GM12878 (cell line): ENCODE data around the gene ACTG1. TPM values are rescaled to one million over a fixed set of nuclear protein-coding genes. Genes with fewer than 3 reads are reported as not detected.

Experiments used
- ATAC-seq: fragments of 200-7000 bp; cut with Tn5 transposase; 3 replicates; pipeline ENCODE4 v1.9.1; 2020; ENCODE audit warnings: mild to moderate bottlenecking, moderate library complexity
- BruUV-seq: library from RNA; stranded (reverse); fragments of 400-500 nt; replicated peaks from 2 replicates; lab custom pipeline; 2021; lab: Mats Ljungman, UMichigan
- CTCF ChIA-PET: fragments of 300-600 bp; sonication (Branson Sonifier 250); formaldehyde crosslinking; extraction: SDS; loops from one replicate; lab custom pipeline; 2021; ENCODE audit warnings: inconsistent platforms; lab: Yijun Ruan, JAX
- POLR2A ChIA-PET: fragments of 350-600 bp; formaldehyde crosslinking; extraction: SDS; loops from one replicate; lab custom pipeline; 2021; ENCODE audit warnings: inconsistent platforms; lab: Charles Lee
- RAD21 ChIA-PET: fragments of 300-600 bp; sonication (Branson Sonifier 250); formaldehyde crosslinking; loops from one replicate; lab custom pipeline; 2023; ENCODE audit warnings: antibody characterized with exemption; ENCODE audit not compliant: unreplicated experiment; lab: Charles Lee
- SMC1A ChIA-PET: fragments of 300-600 bp; sonication (Branson Sonifier 250); formaldehyde crosslinking; loops from one replicate; lab custom pipeline; 2023; ENCODE audit not compliant: unreplicated experiment, uncharacterized antibody; lab: Charles Lee
- DNase-seq: peaks from one replicate; pipeline ENCODE4 v3.0.0-alpha.2; 2011; ENCODE audit warnings: low read depth, low spot score
- FAIRE-seq: peaks from 3 replicates; lab custom pipeline; 2011; peaks lifted over from hg19 to GRCh38; lab: Jason Lieb, UNC
- H2AFZ ChIP-seq: 2 replicates; pipeline ENCODE4 v1.6.0; 2011; ENCODE audit warnings: low read depth, low read length, control low read depth; ENCODE audit not compliant: control insufficient read depth
- H3K27ac ChIP-seq: 2 replicates; pipeline ENCODE4 v1.5.1; 2011; ENCODE audit warnings: control low read depth; ENCODE audit not compliant: control insufficient read depth, insufficient read depth
- H3K27me3 ChIP-seq, 2 experiments: replicated peaks in 1 of 2; 2 replicates each; pipeline versions ENCODE4 v1.6.0 to v1.6.1; 2011; ENCODE audit warnings: low read length in 1 of 2; ENCODE audit not compliant: control insufficient read depth in 2 of 2, insufficient read depth in 2 of 2
- H3K36me3 ChIP-seq, 2 experiments: 2 replicates each; pipeline ENCODE4 v1.5.1; 2011; ENCODE audit warnings: low read length in 1 of 2; ENCODE audit not compliant: control insufficient read depth in 2 of 2, insufficient read depth in 2 of 2
- H3K4me1 ChIP-seq: 2 replicates; pipeline ENCODE4 v1.6.1; 2011; ENCODE audit warnings: mild to moderate bottlenecking, low read length, moderate library complexity, mixed read lengths; ENCODE audit not compliant: control insufficient read depth, insufficient read depth
- H3K4me2 ChIP-seq: 2 replicates; pipeline ENCODE4 v1.6.0; 2011; ENCODE audit warnings: control low read depth; ENCODE audit not compliant: control insufficient read depth, insufficient read depth
- H3K4me3 ChIP-seq: fragments of 200-600 bp; sonication (generic); 2 replicates; pipeline ENCODE4 v1.5.1; 2016
- H3K79me2 ChIP-seq: 2 replicates; pipeline ENCODE4 v1.6.0; 2011; ENCODE audit warnings: low read length; ENCODE audit not compliant: control insufficient read depth, insufficient read depth
- H3K9ac ChIP-seq: 2 replicates; pipeline ENCODE4 v1.8.0; 2011; ENCODE audit warnings: low read length, control low read depth, mixed read lengths; ENCODE audit not compliant: control insufficient read depth, insufficient read depth
- H3K9me3 ChIP-seq: replicated peaks from 3 replicates; pipeline ENCODE4 v1.5.1; 2011; ENCODE audit warnings: mild to moderate bottlenecking, low read length; ENCODE audit not compliant: control insufficient read depth, insufficient read depth
- H4K20me1 ChIP-seq: 2 replicates; pipeline ENCODE4 v1.6.0; 2011; ENCODE audit not compliant: control insufficient read depth, insufficient read depth
- ATF3 ChIP-seq: IDR thresholded peaks from 2 replicates; pipeline ENCODE4 v1.6.1; 2011; ENCODE audit warnings: low read depth, mild to moderate bottlenecking, low read length, moderate library complexity, borderline replicate concordance; ENCODE audit errors: extremely low read depth
- BCL11A ChIP-seq: IDR thresholded peaks from 2 replicates; pipeline ENCODE4 v1.6.1; 2011; ENCODE audit warnings: low read depth, low read length
- BMI1 ChIP-seq: fragments of 450-650 bp; IDR thresholded peaks from 2 replicates; pipeline ENCODE4 v1.6.1; 2016; ENCODE audit warnings: mild to moderate bottlenecking, moderate library complexity, borderline replicate concordance
- BRCA1 ChIP-seq: IDR thresholded peaks from 2 replicates; pipeline ENCODE4 v1.6.1; 2011; ENCODE audit warnings: low read depth, low read length, improper control_type of control experiment
- CHD2 ChIP-seq: IDR thresholded peaks from 2 replicates; pipeline ENCODE4 v1.6.1; 2011; ENCODE audit warnings: low read depth, low read length, improper control_type of control experiment, borderline replicate concordance
- EP300 ChIP-seq, 2 experiments: fragments of 150-350 bp in 1 of 2; IDR thresholded peaks; 2 replicates each; pipeline ENCODE4 v1.6.1; 2011 to 2012; ENCODE audit warnings: low read depth in 2 of 2, low read length in 2 of 2, borderline replicate concordance in 1 of 2, improper control_type of control experiment in 1 of 2, inconsistent platforms in 1 of 2; ENCODE audit not compliant: control insufficient read depth in 1 of 2
- ESRRA ChIP-seq: IDR thresholded peaks from 2 replicates; pipeline ENCODE4 v1.6.1; 2012; ENCODE audit warnings: mild to moderate bottlenecking, low read length, improper control_type of control experiment
- IKZF2 ChIP-seq, 2 experiments: fragments of 450-650 bp; IDR thresholded peaks; 2 replicates each; pipeline ENCODE4 v1.6.1; 2017; ENCODE audit warnings: mild to moderate bottlenecking in 2 of 2, moderate library complexity in 2 of 2
- MEF2A ChIP-seq: IDR thresholded peaks from 2 replicates; pipeline ENCODE4 v1.6.1; 2011; ENCODE audit warnings: low read depth, mild to moderate bottlenecking, low read length, moderate library complexity; ENCODE audit not compliant: insufficient read depth
- MEF2B ChIP-seq: fragments of 450-650 bp; IDR thresholded peaks from 2 replicates; pipeline ENCODE4 v1.6.1; 2018; ENCODE audit warnings: mild to moderate bottlenecking, moderate library complexity; ENCODE audit not compliant: partially characterized antibody, poor library complexity, severe bottlenecking
- NBN ChIP-seq: fragments of 450-650 bp; IDR thresholded peaks from 2 replicates; pipeline ENCODE4 v1.6.1; 2016
- NFYA ChIP-seq: IDR thresholded peaks from 2 replicates; pipeline ENCODE4 v1.6.1; 2011; ENCODE audit warnings: low read depth, mild to moderate bottlenecking, low read length, improper control_type of control experiment, borderline replicate concordance
- RAD51 ChIP-seq: fragments of 450-650 bp; IDR thresholded peaks from 2 replicates; pipeline ENCODE4 v1.6.1; 2016; ENCODE audit warnings: moderate library complexity, mild to moderate bottlenecking, inconsistent platforms
- RFX5 ChIP-seq: IDR thresholded peaks from 2 replicates; pipeline ENCODE4 v1.6.1; 2011; ENCODE audit warnings: low read depth, low read length, improper control_type of control experiment
- SP1 ChIP-seq: IDR thresholded peaks from one replicate; pipeline ENCODE4 v1.6.1; 2011; ENCODE audit warnings: low read depth, low read length
- SREBF1 ChIP-seq: IDR thresholded peaks from 2 replicates; pipeline ENCODE4 v1.6.1; 2012; ENCODE audit warnings: mild to moderate bottlenecking, low read length
- USF2 ChIP-seq: IDR thresholded peaks from 2 replicates; pipeline ENCODE4 v1.6.1; 2011; ENCODE audit warnings: low read depth, low read length, improper control_type of control experiment, borderline replicate concordance
- ZBTB33 ChIP-seq: fragments of 450-650 bp; IDR thresholded peaks from 2 replicates; pipeline ENCODE4 v1.6.1; 2017; ENCODE audit warnings: mild to moderate bottlenecking
- ZNF207 ChIP-seq: fragments of 450-650 bp; IDR thresholded peaks from 2 replicates; pipeline ENCODE4 v1.6.1; 2014; ENCODE audit warnings: antibody characterized with exemption, mild to moderate bottlenecking, borderline replicate concordance
- WGBS: methylation state at CpG from one replicate; pipeline ENCODE4 v1.1.6; 2016; ENCODE audit warnings: low lambda C conversion rate; ENCODE audit not compliant: insufficient replicate concordance, insufficient coverage; ENCODE audit errors: missing lambda C conversion rate; 5-methylcytosine and 5-hydroxymethylcytosine counted together
- in situ Hi-C: fragments of 300-500 bp; cut with MboI; formaldehyde crosslinking; loops from 9 replicates; pipeline ENCODE4 v1.14.3; 2018; ENCODE audit warnings: mixed read lengths
- intact Hi-C: fragments of 100-400 bp; cut with micrococcal nuclease; formaldehyde crosslinking; loops from one replicate; pipeline ENCODE4 v1.14.2; 2022; ENCODE audit not compliant: unreplicated experiment
- polyA plus RNA-seq, 11 experiments: library from polyadenylated mRNA; depleted of rRNA in 4 of 11; unstranded in 6 of 11; stranded (reverse) in 5 of 11; fragments of >200 nt; fragmentation: Nextera tagmentation in 4 of 11; fragmentation: Illumina TruSeq in 1 of 11; extraction: Ambion mirVana in 4 of 11; extraction: Trizol in 1 of 11; gene quantifications; 1 replicate in 1 of 11; 2 replicates in 10 of 11; pipeline versions ENCODE4 v1.2.1 to v1.2.3, GENCODE V29; 2011 to 2016; ENCODE audit warnings: inconsistent platforms in 2 of 11, missing spikeins in 2 of 11, low read depth in 1 of 11
- total RNA-seq, 4 experiments: library from RNA; depleted of rRNA in 3 of 4; stranded (reverse); fragments of >200 nt in 3 of 4; fragmentation: Illumina TruSeq in 1 of 4; extraction: Trizol in 1 of 4; gene quantifications; 2 replicates each; pipeline versions ENCODE4 v1.2.1 to v1.2.3, GENCODE V29; 2013 to 2021
- TF ChIP-seq, protein P1 (sequence below): fragments of 450-650 bp; IDR thresholded peaks from 2 replicates; pipeline ENCODE4 v1.6.1; 2017; ENCODE audit warnings: antibody characterized with exemption, mild to moderate bottlenecking, moderate library complexity

Gene ACTG1
- total and polyA plus RNA-seq, 10 of the 15 experiments (the other 5 are each of a cell fraction or from before 2014, with no cell fraction given), result 810 to 6,105 (median 3,650) TPM

DNA sequence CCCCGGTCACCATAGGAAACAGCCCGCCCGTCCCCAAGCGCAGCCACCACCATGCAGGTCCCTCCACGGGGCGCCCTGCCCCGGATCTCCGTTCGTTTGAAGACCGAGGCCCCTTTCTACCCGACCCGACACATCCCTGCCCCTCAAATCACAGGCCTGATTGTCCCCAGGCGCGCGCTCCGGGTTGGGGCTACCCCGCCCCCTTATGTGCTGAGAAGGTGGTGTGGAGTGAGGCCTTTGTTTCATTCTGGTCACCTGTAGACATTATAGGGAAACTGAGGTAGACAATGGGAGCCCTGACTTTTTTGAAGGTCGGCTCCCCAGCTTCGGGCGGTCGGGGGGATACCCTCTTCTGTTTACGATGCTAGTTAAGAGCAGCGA, 763 bp upstream of the ACTG1 start:
- POLR2A ChIA-PET, result interaction anchor here (0.6 to 2.1 kb wide), 3 partner anchors 39 to 728 kb away, joined by 3 to 7 read pairs (median 6); partner anchors contain the start of gene FAAP100
- Histone ChIP-seq H2AFZ (no peak overlapping the region), H3K27me3 (no peaks in the 10 kb centered on the region), H3K4me1 (peaks cover 18% of the 10 kb centered on the region), H3K4me2 (peak overlapping the region; percentile 95), H3K4me3 (peak overlapping the region; percentile 87), H3K36me3 (peaks cover 18 to 29% of the 10 kb centered on the region in 2 experiments), H3K9me3 (no peaks in the 10 kb centered on the region; the same call in 2 of the 3 replicates), H3K79me2 (peaks cover 89% of the 10 kb centered on the region), H3K9ac (peak overlapping the region; percentile 87), H3K27ac (peak overlapping the region; percentile 100), H4K20me1 (peaks cover 11% of the 10 kb centered on the region)
- BruUV-seq, result no TSS peak
- DNase-seq, result no peak
- in situ Hi-C loops, result no loop called here
- SMC1A ChIA-PET, result no interaction called here
- CTCF ChIA-PET, result no interaction called here
- intact Hi-C loops, result loop anchor here (10.0 kb wide), 1 partner anchor 259 kb away; no protein-coding TSS in a partner anchor
- WGBS, result under 1% methylated on average over 23 of the region's 23 CpGs
- no peak for FAIRE-seq
- RAD21 ChIA-PET, result interaction anchor here (0.6 to 1.0 kb wide), 3 partner anchors 38 to 85 kb away, joined by 3 to 4 read pairs (median 4); partner anchors contain the start of gene FAAP100
- ATAC-seq, result peak; percentile 10
- TF ChIP-seq BCL11A, result no peak
- TF ChIP-seq MEF2A, result 0 out of 2 replicates have a peak, but pooled peaks have one; percentile 20
- TF ChIP-seq MEF2B, result no peak
- no peak for TF ChIP-seq SREBF1
- no peak for TF ChIP-seq ATF3
- no peak for TF ChIP-seq ZBTB33
- peak; percentile 60 for TF ChIP-seq NBN
- no peak for TF ChIP-seq RFX5
- TF ChIP-seq USF2, result no peak
- TF ChIP-seq NFYA, result no peak
- TF ChIP-seq ZNF207, result no peak
- 0 out of 2 replicates have a peak, but pooled peaks have one; percentile 23 for TF ChIP-seq CHD2
- no peak for TF ChIP-seq EP300 (IDR thresholded peaks at IDR 0.05; ENCODE audit: borderline replicate concordance in 1 of 2, control insufficient read depth in 1 of 2, low read depth in 2 of 2, low read length in 2 of 2)
- TF ChIP-seq BRCA1, result no peak
- no peak for TF ChIP-seq ESRRA
- TF ChIP-seq, protein P1, sequence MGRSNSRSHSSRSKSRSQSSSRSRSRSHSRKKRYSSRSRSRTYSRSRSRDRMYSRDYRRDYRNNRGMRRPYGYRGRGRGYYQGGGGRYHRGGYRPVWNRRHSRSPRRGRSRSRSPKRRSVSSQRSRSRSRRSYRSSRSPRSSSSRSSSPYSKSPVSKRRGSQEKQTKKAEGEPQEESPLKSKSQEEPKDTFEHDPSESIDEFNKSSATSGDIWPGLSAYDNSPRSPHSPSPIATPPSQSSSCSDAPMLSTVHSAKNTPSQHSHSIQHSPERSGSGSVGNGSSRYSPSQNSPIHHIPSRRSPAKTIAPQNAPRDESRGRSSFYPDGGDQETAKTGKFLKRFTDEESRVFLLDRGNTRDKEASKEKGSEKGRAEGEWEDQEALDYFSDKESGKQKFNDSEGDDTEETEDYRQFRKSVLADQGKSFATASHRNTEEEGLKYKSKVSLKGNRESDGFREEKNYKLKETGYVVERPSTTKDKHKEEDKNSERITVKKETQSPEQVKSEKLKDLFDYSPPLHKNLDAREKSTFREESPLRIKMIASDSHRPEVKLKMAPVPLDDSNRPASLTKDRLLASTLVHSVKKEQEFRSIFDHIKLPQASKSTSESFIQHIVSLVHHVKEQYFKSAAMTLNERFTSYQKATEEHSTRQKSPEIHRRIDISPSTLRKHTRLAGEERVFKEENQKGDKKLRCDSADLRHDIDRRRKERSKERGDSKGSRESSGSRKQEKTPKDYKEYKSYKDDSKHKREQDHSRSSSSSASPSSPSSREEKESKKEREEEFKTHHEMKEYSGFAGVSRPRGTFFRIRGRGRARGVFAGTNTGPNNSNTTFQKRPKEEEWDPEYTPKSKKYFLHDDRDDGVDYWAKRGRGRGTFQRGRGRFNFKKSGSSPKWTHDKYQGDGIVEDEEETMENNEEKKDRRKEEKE, result no peak
- no peak for TF ChIP-seq SP1
- no peak for TF ChIP-seq BMI1
- no peak for TF ChIP-seq IKZF2 (IDR thresholded peaks at IDR 0.05)
- no peak for TF ChIP-seq RAD51
